Measurements from ENCODE around the gene CFAP91.

- TF ChIP-seq CTCF (IDR thresholded peaks at IDR 0.05) (peak; percentile 41 to 55 (median 46)), EP300 (IDR thresholded peaks at IDR 0.05) (no peak)
Measured at GRCh38 chr3:119681279-119681678, 21.5 kb upstream of the CFAP91 start.
